Retina (tissue), 1 donor: ENCODE measurements around the gene HEATR5B.
"Not testable (repeated sequence)": the region's sequence is repeated elsewhere in the genome, so short reads cannot be mapped to it uniquely, and the experiment has no call there.

Experiments
- DNase-seq: peaks from one replicate; pipeline ENCODE4 v3.0.0-alpha.2; 2016

Gene HEATR5B

DNA sequence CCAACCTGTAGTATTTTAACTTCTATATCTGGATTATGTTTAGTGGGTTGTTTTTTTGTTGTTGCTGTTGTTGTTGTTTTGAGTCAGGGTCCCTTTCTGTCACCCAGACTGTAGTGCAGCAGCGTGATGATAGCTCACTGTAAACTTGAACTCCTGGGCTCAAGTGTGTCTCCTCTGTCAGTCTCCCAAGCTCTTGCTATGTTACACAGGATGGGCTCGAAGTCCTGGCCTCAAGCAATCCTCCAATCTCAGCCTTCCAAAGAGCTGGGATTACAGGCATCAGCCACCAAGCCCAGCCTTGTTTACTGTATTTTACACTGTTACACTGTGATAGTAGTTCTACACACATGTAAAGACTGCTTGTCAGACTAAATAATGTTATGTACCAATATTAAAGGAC is 108.1 kb downstream of the HEATR5B start:
- DNase-seq = no peak

DNA sequence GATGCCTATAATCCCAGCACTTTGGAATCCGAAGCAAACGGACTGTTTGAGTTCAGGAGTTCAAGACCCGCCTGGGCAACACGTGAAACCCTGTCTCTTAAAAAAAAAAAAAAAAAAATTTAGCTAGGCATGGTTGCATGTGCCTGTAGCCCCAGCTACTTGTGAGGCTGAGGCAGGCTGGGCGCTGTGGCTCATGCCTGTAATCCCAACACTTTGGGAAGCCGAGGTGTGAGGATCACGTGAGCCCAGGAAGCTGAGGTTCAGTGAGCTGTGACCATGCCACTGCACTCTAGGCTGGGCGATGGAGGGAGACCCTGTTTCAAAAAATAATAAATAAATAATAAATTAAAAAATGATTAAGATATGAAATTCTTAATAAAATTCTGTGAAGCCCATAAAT is 108.9 kb downstream of the HEATR5B start:
- DNase-seq = no peak

DNA sequence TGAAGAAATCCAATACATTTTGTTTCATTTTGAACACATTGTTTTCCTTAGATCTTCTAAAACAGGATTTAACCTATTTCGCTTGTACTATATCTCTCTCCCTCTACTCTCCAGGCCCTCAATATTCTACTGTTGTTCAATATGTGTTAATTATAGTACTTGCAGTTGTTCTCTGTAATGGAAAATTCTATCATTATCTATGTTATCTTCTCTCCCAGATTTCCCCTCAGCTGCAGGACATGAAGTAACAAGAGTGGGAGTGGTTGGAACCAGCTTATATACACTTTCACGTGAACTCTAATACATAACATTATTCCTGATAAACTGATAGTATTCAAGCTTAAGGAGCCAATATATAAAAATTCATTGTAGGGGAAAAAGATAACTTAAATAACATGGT is 110.9 kb downstream of the HEATR5B start:
- DNase-seq = no peak

DNA sequence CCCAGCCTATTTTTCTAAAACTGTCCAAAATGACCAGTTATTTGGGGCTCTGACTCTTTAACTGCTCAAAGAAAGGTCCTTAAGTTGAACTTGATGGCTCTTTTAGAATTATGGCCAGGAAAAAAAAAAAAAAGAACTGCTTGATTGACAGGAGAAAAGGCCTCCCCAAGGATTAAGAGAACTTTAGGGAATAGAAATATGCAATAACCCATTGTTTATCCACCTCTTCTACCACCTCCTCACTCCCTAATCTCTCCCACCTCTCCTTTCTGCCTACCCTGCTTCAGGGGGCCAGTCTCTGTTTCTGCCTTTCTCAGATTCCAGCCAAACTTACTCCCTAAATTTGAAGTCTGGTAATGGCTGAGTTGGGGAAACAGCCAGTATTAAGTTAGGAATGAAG is 112.2 kb downstream of the HEATR5B start:
- DNase-seq = no peak

DNA sequence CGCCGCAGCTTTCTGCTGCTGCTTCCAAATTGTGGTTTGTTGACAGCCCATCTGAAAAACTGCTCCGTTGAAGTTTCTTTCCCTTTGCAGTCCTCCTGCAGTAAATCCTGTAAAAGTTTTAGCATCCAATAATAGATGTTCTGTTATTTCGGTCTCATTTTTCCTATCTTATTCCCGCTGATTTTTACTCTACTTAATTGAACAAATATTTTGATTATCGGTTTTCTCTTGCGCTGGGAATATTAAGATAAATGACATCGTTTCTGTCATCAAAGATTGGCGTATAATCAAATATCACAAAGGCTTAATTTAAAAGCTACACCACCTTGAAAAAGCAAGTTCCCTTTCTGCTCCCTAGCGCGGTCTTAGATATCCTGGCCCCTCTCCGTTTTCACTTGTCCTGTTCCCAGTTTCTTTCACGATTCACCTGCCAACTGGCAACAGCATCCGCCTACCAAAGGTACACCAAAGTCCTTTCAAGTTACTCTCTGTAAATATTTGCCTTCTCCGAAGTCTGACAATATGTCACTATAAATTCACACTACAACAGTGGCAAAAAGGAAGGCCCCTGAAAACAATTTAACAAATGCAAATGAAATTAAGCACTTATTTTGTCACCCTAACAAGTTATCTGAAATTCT is 116.8 kb downstream of the HEATR5B start:
- DNase-seq = peak; percentile 16

DNA sequence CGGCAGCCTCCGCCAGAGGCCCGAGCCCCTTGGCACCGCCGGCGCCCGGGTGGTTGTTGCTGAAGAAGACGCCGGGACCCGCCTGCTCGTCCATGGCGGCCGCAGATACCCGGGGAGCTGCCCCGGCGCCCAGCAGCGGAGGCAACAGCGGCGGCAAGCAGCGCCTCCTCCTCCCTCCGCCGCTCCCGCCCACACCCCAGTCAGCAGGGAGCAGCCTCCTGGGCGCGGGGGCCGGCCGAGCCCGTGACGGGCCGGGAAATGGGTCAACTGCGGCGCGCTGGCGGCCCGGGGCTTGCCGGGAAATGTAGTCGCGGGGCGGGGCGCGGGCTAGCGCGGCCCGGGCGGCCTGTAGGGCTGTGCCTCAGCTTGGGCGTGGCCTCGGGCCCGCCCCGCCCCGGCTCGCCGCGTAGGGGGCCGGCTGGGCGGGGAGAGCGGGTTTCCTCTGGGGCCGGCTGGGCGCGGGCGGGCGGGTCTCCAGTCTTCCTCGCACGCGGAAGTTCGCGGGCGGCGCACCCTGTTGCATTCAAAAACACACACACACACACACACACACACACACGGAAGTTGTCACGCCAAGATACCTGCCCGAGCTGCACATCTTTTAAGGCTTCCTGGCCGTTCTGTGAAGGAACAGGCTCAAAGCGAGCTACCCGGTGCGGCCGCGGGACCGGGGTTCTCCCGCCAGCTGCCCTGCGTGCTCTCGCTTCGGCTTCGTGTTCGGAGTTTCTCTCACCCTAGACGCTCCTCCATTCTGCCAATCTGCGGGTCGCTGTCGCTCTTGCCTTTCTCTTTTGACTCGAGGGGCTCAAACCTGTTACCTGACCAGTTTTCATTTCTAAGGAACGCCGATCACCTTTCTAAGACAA is 117.6 kb downstream of the HEATR5B start, which contains the start of gene STRN:
Gene STRN (minus strand): TSS at position 167 of the 866 bp plus-strand sequence. CDS start 73 bp downstream, at position 94.
- DNase-seq = peak; percentile 95

DNA sequence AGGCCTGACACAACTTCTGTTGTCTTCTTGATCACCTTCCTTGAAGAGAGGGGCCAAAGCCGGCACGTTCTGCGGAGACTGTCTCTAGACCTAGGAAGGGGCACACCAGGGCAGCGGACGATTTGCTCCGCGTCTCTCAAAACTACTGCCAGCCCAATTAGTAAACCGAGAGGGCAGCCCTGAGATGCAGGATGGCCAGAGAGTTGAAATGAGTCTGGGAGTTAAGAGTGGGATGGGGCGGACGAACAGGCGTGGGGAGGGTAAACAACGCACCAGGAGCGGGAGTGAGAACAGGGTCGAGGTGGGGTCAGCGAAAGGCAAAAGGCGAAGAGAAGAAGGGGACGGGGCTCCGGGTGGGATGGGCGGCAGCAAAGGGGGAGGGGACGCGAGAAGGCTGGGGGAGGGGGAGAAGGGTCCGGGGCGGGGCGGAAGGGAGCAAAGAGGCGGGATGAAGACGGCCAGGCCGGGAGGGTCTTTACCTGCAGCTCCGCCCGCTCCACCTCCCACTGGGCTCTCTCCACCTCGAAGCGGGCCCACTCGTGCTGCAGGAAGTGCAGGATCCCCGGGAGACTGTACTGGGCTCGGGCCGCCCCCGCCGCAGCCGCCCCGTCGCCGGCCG is 118.3 kb downstream of the HEATR5B start:
- peak; percentile 64 for DNase-seq

DNA sequence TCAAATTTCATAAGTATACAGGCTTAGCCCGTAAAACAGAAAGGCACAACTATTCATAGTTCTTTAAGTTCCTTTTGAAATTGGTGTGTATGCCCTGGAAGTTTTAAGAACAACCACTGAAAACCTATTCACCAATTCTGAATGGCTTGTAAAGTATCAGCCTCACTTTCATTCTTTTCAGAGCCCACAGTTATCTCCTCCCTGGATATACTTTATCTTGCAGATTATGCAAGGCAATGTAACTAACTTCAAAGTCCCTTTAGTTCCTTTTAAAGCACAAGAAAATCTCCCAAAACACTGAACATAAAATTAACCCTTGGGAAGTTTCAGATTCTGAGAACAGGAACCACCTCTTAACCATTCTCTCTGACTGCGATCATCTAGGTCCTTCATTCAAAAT is 119.0 kb downstream of the HEATR5B start:
- DNase-seq = no peak

DNA sequence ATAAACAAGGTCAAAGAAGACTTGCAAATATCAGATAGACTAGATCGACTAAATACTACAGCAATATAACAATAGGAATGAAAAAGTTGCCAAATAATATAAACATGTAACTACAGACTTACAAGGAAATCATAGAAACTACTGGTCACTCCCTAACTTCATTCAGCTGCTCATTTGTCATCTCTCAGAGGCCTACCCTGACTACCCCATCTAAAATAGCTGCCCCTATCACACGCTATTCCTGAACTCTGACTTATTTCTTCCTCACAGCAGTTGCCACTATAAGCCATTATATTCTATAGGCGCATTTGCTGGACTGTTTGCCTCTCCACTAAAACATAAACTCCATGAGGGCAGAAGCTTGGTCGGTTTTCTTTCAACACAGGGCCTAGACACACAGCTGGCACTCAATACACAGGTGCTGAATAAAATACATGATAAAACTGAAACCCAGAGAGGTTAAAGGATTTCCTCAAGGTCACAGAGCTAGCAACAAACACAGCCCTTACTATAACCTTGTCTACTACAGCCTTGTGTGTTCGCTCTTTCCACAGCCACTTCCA is 119.6 kb downstream of the HEATR5B start:
- DNase-seq = no peak

DNA sequence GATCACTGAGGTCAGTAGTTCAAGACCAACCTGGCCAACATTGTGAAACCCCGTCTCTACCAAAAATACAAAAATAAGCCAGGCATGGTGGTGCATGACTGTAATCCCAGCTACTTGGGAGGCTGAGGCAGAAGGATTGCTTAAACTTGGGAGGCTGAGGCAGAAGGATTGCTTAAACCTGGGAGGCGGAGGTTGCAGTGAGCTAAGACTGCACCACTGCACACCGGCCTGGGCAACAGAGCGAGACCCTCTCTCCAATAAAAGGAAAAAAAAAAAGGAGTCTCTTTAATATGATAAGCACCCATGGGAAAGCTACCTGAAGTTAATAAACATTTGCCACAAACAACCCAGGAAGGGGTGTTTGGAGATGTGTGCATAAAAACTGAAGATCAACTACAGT is 120.4 kb downstream of the HEATR5B start:
- DNase-seq = no peak

DNA sequence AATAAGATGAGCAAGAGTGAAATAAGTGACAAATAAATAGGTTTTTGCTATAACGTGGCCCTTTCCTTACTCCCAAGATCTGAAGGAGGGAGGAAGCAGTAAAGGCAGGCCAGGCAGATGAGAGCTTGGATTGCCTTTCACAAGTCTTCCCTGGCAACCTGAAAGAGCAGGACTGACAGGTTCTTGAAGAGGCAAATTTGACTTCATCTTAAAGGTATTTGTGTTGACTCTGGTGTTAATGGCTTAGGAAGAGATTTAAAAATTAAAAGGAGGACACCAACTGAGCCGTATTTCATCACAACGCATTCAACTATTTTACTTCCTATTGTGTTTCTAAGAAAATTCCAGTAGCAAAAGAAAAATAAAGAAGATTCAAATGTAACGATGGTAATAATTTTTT is 121.1 kb downstream of the HEATR5B start:
- no peak for DNase-seq

DNA sequence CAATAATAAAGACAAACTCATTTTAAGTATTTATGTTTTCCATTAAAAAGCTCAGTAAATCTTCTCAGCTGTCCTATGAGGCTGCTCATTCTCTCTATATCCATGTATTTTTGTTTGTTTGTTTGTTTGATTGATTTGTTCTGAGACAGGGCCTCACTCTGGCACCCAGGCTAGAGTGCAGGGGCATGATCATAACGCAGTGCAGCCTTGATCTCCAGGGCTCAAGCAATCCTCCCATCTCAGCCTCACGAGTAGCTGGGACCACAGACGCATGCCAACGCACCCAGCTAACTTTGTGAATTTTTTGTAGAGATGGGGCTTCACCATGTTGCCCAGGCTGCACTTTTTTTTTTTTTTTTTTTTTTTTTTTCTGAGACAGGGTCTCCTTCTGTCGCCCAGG is 123.4 kb downstream of the HEATR5B start:
- DNase-seq = no peak

DNA sequence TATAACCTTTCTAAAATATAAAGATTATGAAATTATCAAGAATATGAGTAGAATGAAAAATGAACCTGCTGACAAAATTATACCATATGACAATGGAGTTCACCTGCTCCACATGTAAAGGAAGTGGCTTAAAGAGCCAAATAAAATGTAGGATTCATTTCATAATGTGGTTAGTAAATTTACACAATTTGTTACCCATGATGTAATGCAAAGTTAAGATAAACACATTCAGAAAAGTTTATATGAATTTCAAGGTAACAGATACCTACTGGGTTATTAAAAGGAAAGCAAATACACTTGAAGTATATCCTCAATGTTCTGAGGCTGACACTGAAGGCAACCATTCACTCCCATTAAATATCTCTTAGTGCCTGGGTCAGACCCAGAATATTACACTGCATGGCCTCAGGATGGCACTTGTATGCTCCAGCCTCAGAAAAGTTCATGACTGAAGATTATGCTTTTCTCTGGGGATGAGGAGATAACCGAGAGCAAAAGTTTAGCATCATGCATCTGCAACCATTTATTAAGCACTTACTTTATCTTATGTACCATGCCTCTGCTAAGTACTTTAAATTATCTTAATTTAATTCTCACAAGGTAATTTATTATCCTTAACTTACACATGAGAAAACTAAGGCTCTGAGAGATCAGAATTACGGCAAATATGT is 124.0 kb downstream of the HEATR5B start:
- no peak for DNase-seq

DNA sequence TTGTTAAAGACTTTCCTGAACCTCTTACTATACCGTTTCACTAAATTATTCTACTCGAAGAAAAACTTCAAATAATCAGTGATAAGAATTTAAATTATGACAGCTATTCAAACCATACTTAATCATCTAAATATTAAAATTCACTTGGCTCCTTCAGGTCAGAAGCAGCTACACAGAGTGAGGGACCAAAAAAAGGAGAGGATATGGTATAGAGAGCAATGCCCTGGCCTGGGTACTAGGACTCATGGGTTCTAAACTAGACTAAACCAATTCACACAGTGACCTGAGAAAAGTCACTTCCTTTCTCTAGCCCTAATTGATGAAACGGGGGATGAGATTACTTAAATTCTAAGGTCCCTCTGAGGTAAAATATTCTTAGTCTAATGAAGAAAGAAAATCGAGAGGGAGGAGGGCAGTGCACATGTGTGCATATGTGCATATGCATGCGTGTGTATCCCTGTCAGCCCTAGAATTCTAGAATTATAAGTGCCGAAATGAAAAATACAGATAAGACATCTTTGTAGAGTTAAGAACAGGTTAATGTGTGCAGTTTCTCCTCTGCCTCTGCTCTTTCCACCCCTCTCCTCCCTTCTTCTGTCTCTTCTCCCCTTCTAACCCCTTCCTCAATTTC is 129.1 kb downstream of the HEATR5B start:
- DNase-seq = no peak

DNA sequence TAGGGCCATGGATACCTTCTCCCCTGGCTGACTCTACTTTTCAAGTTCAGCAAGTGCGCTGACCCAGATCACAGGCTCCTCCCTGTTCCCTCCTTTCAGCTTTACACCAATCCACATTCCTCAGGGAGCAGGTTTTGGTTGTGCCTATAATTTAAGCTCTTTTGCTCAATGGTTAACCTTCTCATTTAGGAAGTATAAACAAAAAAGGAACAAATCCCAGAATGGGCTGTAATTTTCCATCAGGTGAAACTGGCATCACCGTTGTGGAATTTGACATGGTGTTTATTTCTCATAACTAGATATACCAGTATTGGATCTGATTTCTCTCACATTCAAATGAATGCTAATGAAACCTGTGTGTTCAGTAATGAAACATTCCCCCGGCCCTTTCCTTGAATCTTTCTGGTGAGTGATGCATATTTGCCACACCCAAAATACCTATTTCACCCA is 131.4 kb downstream of the HEATR5B start:
- DNase-seq = no peak

DNA sequence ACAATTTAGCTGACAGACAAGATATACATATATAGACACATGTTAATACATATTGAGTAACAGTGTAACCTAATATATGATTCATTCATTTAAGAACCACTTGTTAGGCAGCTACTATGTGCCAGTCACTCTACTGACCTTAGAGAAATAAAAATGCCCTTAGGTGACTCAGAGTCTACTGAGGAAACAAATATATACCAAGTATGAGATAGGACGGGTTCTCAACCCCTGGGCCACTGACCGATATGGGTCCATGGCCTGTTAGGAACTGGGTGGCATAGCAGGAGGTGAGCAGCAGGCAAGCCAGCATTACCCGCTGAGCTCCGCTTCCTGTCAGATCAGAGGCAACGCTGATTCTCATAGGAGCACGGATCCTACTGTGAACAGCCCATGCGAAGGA is 132.6 kb downstream of the HEATR5B start:
- DNase-seq = peak; percentile 24

DNA sequence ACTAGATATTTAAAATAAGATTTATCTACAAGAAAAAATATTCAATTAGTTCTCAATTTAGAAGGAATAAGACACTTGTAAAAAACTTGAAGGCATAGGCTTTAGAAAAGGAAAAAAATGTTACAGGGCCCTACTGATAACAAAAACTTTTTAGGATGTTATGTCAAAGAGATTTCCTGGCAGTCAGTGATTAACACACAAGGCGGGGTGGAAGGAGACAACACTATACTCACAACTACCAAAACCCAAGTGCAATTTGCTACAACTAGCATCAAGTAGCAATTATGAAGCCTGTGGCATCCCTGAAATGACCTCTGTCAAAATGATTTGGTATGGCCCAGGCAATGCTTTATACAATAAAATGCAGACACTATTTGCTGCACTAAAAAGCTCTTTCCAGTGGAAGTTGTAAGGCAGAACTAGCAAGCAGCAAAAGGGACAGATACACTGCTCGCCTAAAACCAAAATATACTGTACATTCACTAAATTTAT is 133.1 kb downstream of the HEATR5B start:
- peak; percentile 16 for DNase-seq

DNA sequence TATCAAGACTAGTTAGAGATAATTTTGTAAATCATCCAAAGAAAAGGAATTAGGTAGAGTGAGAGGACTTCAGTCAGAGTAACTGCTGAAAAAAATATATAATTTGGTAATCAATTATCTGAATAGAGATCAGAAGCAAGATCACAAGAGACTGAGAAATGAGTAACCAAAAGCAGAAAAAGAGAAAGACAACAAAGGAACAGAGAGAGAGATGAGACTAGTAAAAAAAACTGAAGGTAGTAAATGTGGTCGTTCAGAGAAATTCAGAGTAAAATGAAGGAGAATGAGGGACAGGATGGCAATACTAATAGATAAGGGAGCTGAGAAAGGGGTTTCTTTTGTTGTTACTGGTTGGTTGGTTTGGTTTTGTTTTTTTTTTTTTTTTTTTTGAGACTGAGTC is 134.3 kb downstream of the HEATR5B start:
- no peak for DNase-seq

DNA sequence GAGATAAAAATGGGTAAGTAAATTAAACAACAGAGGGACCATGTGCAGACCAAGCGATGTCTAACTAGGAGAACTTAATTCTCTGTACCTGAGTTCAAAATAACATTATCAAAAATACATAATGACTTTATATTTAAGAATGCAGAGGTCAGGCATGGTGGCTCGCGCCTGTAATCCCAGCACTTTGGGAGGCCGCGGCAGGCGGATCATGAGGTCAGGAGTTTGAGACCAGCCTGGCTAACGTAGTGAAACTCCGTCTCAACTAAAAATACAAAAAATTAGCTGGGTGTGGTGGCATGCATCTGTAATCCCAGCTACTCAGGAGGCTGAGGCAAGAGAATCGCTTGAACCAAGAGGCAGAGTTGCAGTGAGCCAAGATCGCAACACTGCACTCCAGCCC is 138.9 kb downstream of the HEATR5B start:
- DNase-seq = not testable (repeated sequence)

DNA sequence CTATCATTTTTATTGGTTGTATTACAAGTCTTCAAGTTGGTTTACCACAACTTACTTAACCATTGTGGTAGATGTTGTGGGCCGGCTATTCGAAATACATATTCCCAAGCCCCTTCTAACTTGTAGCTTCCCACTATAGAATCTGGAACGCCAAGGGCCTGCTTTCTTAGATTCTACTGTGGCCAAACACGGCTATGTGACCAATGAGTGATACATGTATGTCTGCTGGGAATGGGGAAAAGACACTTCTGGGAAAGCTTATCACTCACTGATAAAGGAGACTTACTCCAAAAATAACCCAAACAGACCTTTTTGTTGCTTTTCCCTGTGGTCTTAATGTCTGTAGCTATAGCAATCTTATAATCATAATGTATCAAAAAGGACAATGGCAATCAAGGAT is 142.3 kb downstream of the HEATR5B start:
- no peak for DNase-seq

DNA sequence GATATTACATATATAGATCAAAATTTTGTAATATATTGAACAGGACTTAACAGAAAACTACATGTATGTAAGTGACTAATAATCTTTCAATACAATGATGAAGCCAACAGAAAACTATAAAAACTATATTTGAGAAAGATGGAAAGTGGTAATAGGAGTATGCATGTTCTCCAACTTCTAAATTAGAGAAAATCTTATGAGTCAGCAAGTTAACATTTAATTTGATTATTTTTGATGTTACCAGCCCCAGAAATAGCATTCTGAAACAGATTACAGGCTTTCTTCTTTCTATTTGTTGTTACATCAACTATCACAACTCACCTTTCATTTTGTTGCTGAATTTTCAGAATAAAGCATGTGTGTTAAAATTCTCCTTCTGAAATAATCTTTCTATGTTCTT is 147.6 kb downstream of the HEATR5B start:
- DNase-seq = not testable (repeated sequence)

DNA sequence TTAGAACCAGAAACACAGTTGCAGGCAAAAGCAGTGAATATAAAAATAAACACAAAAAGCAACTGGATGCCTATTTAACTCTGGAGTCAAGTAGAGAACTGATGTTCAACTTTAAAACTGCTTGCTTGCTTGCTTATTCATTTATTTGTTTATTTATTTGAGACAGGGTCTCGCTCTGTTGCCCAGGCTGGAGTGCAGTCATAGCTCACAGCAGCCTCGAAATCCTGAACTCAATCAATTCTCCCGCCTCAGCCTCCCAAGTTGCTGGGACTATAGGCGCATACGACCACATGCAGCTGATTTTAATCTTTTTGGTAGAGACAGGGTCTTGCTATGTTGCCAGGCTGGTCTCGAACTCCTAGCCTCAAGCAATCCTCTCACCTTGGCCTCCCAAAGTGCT is 152.5 kb downstream of the HEATR5B start:
- DNase-seq = not testable (repeated sequence)
